Activated CD4-positive, alpha-beta T cell treated with anti-CD3 and anti-CD28 coated beads for 4 hours (primary cell): Measurements from ENCODE around the gene LRRC3.

Experiments
- DNase-seq, 2 donors: peaks; one replicate each; pipeline ENCODE4 v3.0.0-alpha.2; 2020

Gene LRRC3

GRCh38 chr21:44459712-44460440, 4.6 kb downstream of the LRRC3 start:
- no peak for DNase-seq

DNA sequence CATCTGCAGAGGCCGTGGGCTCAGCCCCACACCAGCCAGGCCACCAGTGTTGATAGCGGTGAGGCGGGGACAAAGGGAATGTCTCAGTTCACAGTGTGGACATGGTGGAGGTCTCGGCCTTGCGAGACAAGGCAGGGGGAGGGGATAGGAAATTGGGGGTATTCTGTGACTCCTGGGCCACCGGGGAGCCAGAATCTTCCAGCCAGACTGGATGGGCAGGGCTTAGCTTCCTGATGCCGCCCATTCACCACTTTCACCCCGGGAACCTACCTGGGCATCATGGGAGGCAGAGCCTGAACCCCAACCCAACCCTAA, 5.1 kb downstream of the LRRC3 start:
- no peak for DNase-seq

DNA sequence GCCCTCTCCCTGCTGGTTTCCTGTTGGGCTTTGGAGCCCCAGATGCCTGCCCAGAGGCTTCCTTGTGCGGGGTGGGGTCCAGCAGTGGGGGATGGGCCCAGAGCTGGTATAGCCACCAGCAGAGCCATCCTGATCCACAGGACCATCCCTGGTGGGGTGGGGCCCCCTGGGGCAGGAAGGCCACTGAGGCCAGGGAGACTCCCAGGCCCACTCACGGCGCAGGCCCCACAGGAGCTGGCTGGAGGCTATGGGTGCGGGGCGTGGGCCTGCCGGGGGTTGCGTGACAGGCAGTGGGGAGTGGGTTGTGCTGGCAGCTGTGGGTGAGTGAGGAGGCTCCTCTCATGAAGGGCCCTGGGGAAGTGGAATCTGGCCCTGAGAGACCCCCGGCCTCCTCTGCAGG, 5.7 kb downstream of the LRRC3 start:
- DNase-seq: no peak

- DNase-seq: no peak
Observed at GRCh38 chr21:44461464-44462001, 6.2 kb downstream of the LRRC3 start.

DNA sequence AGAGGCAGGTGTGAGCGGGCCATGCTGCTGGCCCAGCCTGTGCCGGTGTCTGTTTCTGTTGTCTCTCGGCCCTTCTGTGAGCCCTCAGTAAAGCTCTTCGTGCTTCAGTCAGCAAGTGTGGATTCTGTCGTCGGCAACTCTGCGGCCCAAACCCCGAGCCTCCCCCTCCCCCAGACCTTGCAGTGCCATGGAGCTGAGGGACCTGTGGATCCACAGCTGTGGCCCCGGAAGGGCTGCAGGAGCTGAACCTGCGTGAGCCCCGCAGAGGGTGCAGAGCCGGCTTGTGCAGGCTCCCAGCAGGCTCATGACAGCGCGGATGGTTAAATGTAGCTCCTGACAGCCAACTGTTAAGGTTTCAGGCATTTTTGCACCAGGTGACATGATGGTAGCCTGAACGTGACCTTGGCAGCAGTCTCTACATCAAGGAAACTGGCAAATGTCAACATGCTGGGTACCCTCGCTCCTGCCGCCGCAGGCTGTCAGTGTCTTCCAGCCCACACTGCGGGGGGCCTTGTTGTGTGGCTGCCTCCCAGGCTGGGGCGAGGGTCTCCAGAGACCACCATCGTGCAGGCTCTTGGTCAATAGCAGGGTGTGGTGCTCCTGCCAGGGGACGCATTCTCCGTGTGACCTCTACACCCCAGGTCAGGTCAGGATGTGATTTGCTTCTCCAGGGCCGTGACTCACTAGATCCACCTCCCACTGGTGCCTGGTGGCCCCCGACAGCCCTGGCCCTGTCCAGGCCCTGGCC, 7.0 kb downstream of the LRRC3 start:
- no peak for DNase-seq

DNA sequence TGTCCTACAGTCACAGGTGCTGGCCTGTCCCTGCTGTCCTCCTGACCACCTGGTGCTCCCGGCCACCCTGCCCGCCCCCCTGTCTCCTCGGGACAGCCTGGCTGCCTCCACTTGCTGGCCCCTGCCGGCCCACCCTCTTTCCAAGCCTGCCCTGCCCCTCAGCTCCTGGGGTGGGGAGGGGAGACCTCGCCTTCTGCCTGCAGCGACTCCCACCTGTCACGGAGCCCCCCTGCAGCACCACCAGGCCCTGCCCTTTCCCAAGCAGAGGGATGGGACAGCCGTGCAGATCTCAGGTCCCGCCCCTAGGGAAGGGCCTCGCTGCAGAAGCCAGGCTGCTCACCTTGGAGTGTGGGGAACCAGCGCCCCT, 7.5 kb downstream of the LRRC3 start:
- DNase-seq: no peak

DNA sequence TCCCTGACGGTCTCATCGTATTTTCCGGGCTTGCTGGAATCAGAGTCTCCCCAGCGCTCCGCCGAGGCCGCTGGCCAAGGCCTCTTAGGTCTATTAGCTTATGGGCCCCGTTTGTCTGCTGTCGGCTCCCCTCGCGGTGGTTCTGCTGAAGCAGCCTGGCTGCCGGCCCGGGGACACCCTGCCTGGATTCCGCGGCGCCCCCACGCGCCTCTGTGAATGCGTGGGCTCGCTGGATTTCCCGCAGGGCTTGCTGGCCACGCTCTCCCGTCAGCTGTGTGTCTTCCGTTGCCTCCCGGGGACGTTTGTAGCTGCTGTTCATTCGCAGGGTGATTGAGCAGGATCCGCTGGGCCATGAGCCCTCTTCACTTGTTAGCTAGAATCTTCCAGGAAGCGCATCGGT, 8.4 kb downstream of the LRRC3 start:
- DNase-seq: no peak

DNA sequence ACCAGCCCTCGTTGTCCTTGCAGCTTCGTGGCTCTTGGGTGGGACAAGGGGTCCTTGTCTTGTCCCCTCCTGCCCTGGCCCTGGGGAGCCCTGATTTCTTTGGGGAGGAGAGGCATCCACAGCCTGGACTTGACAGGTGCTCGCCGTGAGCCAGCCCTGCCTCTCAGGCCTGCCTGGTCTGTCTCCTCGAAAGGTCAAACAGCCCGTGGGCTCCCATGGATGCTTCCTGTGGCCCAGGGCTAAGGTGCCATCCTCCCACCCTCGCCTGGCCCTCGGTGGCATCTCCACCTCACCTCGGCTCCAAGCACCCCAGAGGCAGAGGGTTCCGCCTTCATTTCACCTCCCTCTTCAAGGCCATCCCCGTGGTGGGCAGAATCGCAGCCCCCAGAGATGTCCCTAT, 9.0 kb downstream of the LRRC3 start:
- no peak for DNase-seq

GRCh38 chr21:44466351-44466954, 11.1 kb downstream of the LRRC3 start:
- DNase-seq: no peak

DNA sequence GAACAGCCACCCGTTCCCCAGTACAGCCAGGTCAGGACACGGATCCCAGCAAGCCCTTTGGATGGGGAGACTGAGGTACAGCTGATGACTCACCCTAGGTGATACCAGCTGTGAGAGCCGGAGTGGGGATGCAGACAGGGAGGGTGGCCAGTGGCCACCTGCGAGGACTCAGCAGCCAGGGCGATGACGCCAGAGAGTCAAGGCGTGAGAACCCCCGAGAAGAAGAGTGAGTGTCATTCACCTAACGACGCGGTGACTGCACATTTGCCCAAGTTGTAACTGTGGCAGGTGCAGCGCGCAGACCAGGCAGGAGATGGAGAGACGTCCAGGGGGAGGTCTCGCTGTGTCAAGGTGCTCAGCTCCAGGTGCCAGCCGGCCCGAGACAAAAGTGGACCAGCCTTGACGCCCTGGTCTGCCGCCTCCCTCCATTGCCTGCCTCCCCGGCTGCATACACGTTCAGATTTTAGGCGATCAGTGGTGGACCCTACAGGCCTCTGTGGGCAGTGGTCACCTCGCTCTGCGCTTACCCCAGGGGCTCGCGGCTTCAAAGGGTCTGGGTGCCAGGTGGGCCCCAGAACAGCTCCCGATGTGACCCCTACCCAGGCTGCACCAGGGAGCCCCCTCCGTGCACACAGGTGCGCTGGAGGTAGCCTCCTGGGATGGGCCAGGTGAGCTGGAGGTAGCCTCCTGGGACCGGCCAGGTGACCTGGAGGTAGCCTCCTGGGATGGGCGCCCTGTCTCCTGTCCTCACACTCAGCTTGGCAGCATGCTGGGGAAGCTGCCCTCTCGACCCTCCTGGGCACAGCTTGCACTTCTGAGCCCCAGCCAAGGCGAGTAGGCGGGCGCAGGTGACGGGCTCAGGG, 11.9 kb downstream of the LRRC3 start:
- no peak for DNase-seq

DNA sequence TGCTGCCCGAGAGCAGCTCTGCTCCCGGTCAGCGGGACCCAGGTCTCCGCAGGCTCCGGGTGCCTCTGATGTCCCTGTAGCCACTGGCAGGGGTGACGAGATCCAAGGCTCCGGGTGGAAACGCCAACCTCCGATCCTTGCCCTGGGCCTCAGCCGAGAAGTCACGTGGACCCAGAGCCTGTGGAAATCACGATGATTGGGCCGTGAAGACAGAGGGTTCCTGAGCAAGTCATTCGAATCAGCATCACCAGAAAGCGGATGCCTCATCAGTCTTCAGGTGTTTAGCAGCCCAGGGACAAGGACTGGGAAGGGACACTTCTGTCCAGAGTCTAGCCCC, 12.5 kb downstream of the LRRC3 start:
- no peak for DNase-seq

DNA sequence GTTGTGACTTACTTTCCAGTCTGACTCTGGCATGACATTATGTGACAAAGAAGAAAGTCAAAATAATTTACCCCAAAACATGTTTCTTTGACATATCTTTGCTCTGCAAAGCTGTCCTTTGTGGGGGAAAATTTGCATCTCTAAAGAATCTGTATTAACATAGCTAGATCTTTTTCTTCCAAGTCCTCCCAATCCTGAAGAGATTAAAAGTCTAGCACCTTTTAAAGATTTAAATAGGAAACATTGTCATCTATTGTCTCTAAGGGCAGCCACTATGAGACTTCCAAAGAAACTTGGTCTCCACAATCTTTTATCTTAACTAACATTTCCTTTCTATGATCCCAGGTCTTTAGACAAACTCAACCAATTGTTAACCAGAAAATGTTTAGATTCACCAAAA, 16.0 kb downstream of the LRRC3 start:
- DNase-seq: no peak

DNA sequence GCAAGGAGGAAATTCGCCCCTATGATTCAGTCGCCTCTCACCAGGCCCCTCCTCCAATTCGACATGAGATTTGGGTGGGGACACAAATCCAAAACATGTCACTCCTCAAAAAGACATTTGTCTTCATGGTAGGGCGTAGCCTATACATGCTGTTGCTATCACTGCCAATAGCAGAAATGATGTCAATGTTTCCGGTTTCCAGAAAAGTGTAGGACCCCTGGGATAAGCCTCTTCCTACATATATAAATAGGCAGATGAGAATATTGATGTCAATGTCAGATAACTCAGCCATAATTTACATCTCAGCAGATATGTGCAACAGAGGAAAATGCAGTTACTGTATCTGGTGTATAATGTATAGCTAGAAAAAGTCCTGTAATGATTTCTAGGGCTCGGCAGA, 16.7 kb downstream of the LRRC3 start:
- no peak for DNase-seq

DNA sequence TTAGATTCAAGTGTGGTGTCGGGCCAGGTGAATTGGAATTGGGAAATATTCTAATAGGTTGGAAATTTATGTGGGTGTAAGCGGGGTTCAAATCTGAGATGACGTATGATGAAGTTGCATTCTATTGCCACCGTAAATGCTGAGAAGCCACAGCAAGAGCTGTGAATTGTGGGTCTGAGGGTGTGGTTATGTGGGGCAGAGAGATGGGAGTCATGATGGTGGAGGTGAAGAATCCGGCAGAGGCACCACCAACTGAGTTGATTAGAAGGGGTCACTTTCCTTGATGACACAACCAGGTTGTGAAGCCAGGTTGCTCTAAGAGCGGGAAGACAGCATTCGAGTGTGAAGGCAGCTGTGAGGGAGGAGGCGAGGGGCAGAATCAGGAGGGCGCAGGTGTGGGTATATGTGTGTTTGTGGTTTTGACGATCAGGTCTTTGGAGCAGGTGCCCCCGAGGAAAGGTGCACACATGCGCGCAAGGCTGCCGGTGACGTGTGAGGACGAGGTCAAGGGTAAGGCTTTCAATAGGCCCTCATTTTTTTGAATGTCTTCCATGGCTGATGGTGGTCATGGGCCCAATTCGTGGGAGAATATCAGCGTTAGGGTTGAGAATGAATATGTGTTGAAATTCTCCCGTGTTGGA, 18.7 kb downstream of the LRRC3 start:
- no peak for DNase-seq

- no peak for DNase-seq
Observed at GRCh38 chr21:44475266-44475845, 20.0 kb downstream of the LRRC3 start.

- DNase-seq: no peak
Observed at GRCh38 chr21:44477131-44477530, 21.8 kb downstream of the LRRC3 start.

DNA sequence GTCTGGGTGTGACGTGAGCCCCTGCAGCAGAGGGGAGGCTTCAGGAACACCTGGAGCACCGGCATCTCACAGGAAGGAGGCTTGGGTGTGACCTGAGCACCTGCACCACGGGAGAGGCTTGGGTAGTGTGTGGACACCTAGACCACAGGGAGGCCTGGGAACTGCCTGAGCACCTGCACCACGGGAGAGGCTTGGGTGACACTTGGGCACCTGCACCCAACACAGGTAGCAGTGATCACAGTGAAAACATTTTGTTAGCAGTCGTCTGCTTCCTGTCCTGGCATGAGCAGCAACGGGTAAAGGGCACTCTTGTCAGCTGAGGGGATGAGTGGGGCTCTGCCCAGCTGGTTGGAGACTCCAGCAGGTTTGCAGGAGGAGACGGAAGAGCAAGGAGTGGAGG, 22.4 kb downstream of the LRRC3 start:
- no peak for DNase-seq

DNA sequence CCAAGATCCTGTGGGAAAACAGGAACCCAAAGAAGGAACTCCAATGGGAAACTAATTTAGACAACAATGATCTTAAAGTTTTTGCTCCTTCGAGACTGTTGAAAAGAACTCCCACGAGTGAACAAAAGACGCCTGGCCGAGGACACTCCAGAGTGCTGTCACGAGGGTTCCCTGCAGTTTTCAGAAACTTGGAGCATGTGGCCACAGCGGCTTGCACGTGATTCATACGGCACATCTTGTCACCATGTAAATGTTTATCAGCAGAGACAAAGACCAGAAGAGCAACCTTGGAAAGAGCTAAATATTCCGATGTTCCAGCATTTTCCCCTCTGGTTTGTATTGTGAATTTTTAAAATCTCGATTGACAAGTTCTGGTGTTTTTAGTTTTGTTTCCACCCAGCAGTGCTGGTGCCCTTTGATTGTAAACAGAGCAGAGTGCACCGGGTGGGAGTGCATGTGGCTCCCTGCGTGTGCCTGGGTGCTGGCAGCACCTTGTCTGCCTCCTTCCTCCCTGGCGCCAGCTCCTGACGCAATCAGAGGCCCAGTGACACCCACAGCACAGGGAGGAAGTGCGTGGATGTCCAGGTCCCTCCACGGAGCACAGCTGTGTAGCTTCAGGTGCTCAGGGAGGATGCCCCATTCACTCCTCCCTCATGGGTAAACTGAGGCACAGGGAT, 23.0 kb downstream of the LRRC3 start:
- no peak for DNase-seq

GRCh38 chr21:44478801-44479167, 23.5 kb downstream of the LRRC3 start:
- no peak for DNase-seq

DNA sequence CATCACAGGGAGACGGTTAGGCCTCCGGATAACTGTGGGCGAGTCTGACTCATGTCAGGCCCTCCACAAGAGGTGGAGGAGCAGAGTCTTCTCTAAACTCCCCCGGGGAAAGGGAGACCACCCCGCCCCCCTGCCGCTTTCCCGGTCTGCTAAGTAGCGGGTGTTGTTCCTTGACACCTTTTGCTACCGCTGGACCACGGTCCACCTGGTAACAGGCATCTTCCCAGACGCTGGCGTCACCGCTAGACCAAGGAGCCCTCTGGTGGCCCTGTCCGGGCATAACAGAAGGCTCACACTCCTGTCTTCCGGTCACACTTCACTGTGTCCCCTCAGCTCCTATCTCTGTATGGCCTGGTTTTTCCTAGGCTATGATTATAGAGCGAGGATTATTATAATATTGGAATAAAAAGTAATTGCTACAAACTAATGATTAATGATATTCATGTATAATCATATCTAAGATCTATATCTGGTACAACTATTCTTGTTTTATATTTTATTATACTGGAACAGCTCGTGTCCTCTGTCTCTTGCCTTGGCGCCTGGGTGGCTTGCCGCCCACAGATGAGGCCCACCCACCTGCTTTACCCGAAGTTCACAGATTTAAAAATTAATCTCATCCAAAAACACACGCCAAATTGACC, 24.4 kb downstream of the LRRC3 start:
- peak; percentile 32 to 41 for DNase-seq
